Left renal pelvis (tissue), 4 donors: ENCODE data around the gene UNC45B. TPM values are rescaled to one million over a fixed set of nuclear protein-coding genes. Genes with fewer than 3 reads are reported as not detected.
"Not testable (repeated sequence)": the region's sequence is repeated elsewhere in the genome, so short reads cannot be mapped to it uniquely, and the experiment has no call there.

Experiments
- DNase-seq, 4 donors: peaks; one replicate each; pipeline ENCODE4 v3.0.0-alpha.2; 2013; ENCODE audit warnings: low read depth in 4 of 4, low spot score in 3 of 4
- polyA plus RNA-seq, 4 donors: library from polyadenylated mRNA; unstranded; fragments of 120-200 nt; gene quantifications; one replicate each; pipeline ENCODE4 v1.2.1, GENCODE V29; 2013; ENCODE audit not compliant: insufficient read length in 4 of 4

Gene UNC45B
- polyA plus RNA-seq, 4 donors, result 0.04 to 0.27 (median 0.11) TPM

DNA sequence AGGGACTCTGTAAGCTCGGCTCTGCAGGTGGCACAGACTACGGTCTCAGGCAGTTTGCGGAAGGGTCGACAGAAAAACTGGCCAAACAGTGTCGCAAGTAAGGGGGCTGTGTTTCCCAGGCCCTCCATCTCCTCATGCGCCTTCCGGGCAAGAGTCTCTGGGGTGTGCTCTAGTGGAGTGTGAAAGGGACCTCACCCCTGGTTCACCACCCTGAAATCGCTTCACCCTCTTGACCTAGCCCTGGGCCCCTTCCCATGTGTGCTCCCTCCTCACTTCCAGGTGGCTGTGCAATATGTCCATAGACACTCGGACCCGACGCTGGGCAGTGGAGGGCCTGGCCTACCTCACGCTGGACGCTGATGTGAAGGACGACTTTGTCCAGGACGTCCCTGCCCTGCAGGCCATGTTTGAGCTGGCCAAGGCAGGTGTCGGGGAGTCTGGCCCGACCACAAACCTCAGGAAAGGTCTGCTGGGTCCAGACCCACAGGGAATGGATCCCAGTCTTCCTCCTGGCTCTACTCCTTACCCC is 22.3 kb downstream of the UNC45B start:
- DNase-seq, result no peak

DNA sequence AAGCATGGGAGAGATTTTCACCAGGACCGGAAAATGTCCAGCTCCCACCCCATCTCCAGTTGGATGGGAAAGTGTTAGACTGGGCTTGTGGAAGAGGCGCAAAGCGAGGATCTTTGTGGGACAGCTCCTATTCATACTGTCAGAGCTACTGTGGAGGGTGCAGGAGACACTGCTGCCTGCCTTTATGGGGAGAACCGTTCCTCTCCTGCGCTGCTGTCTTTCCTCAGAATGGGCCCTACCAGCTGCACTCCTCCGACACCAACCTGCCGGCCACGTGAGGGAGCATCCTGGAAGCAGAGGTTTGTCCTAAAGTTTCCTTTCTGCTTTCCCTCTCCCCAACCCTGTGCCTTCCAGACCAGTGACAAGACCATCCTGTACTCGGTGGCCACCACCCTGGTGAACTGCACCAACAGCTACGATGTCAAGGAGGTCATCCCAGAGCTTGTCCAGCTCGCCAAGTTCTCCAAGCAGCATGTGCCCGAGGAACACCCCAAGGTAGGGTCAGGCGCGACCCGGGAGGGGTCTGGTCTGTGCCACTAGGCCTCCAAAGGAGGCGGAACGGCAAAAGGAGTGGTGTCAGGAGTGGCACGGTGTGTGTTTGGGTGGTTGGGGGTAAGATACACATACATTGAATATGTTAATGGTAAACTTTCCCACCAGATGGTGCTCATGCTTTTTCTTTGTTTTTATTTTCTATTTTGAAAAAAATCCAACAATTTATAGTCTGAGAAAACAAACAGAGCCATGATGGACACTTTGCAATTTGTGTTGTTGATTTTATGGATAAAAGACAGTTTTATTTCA is 23.6 kb downstream of the UNC45B start:
- no peak for DNase-seq

DNA sequence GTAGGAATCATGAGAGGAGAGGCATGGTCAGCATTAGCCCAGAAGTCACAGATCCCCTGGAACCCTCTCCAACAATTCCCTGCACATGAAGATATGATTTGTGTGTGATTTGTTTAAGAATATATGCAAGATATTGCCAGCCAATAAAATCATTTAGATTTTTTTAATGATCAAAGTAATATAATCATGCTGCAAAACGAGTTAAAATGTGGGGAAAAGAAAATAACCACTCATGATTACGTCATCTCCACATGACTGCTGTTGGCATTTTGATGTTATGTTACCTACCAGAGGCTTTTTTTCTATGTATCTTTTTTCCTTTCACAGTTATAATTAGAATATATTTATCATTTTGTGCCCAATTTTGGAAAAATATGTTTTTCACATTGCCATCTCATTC is 24.2 kb downstream of the UNC45B start:
- DNase-seq, result no peak

DNA sequence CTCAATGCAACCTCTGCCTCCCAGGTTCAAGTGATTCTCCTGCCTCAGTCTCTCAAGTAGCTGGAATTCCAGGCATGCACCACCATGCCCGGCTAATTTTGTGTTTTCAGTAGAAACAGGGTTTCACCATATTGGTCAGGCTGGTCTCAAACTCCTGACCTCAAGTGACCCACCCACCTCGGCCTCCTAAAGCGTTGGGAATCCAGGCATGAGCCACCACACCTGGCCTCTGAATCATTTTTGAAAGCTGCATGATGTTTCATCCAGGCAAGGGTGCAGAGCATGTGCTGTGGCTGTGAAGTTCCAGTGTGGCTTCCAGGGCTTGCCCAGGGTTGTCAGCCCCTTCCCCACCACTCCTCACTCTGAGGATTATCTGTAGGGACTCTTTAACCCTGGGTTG is 24.7 kb downstream of the UNC45B start:
- not testable (repeated sequence) for DNase-seq

DNA sequence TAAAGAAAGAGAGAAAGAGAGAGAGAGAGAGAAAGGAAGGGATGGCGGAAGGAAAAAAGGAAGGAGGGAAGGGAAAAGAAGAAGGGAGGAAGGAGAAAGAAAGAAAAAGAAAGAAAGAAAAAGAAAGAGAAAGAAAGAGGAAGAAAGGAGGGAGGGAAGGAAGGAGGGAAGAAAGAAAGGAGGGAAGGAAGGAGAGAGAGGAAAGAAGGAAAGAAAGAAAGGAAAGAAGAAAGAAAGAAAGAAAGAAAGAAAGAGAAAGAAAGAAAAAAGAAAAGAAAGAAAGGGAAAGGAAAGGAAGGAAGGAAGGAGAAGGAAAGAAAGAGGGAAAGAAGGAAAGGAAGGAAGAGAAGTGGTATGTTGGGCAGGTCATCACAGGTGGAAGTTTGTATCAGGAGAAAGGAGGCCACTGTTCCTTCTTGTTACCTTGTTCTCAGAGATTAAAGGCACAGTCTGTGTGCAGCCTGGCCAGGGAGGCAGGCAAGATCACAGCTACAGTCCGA is 27.3 kb downstream of the UNC45B start:
- no peak for DNase-seq

DNA sequence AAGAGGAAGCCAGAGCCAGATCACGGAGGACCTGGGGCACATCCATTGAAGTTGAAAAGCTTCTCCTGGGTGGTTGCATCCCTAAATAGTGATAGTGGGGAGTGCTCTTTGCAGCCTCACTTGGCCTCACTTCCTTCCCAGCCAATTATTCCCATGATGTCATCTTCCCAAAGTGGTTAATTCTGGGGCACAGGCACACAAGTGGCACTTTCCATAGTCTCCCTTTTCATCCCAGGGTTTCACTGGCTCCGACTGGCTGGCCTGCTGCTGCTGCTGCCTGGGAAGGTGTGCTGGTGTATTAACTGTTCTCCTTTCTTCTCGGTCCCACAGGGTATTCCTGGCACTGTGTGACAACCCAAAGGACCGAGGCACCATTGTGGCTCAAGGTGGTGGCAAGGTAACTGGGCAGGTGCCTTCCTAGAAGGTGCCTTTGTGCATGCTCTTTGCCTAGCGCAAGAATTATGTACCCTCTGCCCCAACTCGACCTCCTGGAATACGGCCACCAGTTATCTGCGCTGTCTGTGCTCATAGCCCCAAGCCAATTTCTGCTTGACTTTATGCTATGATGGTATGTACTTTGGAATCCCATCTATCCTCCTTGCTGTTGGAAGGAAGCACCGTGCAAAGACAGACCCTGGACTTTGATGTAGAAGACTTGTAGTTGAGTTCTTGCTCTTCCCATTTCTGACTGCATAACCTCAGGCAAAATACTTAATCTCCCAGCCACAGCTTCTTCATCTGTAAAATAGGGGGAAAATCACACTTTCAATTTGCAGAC is 28.2 kb downstream of the UNC45B start:
- no peak for DNase-seq

DNA sequence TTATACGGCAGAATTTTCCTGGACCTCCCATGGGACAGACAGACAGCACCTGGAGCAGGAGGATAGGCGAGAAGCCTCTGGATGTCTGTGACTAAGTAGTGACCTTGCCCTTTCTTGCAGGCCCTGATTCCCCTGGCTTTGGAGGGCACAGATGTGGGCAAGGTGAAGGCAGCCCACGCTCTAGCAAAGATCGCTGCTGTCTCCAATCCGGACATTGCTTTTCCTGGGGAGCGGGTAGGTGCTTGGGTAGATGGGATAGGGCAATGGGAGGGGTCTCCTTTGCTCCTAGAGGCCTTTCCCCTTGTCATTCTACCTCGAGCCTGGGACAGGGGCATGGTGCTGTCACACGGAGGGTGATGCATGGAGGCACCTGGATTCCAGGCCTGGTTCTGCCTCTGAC is 29.3 kb downstream of the UNC45B start:
- DNase-seq, result no peak

DNA sequence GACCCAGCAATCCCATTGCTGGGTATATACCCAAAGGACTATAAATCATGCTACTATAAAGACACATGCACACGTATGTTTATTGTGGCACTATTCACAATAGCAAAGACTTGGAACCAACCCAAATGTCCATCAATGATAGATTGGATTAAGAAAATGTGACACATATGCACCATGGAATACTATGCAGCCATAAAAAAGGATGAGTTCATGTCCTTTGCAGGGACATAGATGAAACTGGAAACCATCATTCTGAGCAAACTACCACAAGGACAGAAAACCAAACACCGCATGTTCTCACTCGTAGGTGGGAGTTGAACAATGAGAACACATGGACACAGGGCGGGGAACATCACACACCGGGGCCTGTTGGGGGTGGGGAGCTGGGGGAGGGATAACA is 31.8 kb downstream of the UNC45B start:
- not testable (repeated sequence) for DNase-seq

DNA sequence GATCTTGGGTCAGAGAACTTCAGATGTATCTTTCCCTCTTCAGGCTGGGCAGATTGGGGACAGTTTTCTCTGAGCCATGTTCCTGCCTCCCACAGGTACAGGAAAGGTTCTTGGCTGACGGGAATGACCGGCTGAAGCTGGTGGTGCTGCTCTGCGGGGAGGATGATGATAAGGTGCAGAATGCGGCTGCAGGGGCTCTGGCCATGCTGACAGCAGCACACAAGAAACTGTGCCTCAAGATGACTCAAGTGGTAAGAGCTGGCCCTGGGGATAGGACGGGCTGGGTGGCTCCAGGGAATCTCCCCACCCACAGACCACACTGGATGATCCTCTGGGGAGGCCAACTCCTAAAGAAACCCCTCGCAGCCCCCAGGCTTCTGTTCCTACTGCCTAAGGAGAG is 35.7 kb downstream of the UNC45B start:
- DNase-seq, result no peak

DNA sequence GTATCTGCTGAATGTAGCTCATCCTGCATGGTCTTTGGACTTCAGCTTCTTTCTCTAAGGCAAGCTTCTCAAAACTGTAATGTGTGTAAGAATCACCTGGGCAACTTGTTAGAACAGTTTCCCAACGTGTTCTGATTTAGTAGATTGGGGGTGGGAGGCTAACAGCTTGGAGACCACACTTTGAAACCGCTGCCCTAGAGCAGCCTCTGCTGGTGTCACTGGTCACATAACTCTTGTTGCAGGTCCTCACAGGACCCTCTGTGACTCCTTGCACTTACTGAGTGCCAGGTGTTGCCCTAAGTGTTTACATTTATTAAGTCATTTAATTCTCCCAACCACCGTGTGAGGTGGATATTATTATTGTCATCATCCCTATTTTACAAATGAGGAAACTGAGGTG is 36.7 kb downstream of the UNC45B start:
- DNase-seq, result no peak

DNA sequence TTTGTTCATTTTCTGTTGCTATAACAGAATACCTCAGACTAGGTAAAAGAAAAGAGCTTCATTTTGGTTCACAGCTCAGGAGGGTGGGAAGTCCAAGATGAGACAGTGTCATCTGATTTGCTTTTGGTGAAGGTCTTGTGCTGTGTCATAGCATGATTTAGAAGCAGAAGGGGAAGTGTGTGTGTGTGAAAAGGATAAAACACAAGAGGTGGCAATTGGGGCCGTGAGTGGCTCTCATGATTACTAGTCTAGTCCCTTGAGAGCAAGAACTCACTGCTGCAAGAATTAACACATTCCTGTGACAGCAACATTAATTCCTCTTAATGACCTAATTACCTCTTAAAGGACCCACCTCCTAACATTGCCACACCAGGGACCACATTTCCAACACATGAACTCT is 38.2 kb downstream of the UNC45B start:
- DNase-seq, result no peak

DNA sequence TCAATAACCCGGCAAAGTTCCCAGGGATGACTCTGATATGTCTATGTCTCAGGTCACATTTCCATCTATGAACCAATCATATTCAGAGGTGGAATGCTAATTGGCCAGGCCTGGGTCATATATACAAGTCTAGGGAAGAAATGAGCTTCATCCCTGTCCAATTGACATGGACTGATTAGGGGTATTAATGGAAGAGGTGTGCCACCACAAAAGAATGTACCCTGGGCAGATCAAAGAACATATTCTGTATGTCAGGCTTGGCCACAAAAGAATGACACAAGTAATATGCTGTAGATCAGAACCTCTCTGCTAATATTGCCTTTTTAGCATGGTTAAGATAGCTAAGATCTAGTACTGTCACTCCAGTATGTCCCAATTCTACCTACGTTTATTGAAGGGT is 39.9 kb downstream of the UNC45B start:
- no peak for DNase-seq

DNA sequence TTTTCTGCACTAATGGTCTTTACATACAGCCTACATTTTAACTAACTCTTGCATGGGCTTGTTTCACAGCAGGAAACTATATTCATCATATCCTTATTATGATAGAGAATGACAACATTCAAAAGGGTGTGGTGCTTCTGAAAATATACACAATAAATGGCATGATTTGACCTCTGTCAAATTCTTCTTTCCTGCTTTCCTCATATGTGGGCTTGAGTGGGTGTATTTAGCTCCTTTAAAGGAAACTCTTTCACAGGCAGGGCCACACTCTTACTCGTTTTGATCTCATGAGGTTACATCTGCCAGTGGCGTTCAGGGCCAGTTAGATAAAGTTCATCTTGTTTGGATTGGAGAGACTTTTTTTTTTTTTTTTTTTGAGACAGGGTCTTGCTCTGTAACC is 40.5 kb downstream of the UNC45B start:
- no peak for DNase-seq

DNA sequence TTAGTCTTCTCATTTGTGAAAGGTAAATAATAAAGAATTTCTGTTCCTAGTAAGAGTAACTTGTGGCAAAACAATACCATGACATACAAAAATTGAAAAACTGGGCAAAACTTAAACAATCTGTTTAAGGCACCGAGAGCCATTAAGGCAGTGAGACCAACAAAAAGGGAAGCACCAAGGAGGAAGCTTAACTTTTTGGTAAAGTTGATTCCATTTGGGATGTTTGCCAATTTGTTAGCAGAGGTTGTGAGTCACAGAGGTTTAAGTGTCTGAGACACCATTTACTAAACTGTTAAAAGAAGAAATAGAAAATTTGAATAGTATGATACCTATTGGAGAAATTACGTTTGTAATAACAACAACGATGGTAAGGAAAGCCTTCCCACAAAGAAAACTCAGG is 41.7 kb downstream of the UNC45B start:
- DNase-seq, result no peak

DNA sequence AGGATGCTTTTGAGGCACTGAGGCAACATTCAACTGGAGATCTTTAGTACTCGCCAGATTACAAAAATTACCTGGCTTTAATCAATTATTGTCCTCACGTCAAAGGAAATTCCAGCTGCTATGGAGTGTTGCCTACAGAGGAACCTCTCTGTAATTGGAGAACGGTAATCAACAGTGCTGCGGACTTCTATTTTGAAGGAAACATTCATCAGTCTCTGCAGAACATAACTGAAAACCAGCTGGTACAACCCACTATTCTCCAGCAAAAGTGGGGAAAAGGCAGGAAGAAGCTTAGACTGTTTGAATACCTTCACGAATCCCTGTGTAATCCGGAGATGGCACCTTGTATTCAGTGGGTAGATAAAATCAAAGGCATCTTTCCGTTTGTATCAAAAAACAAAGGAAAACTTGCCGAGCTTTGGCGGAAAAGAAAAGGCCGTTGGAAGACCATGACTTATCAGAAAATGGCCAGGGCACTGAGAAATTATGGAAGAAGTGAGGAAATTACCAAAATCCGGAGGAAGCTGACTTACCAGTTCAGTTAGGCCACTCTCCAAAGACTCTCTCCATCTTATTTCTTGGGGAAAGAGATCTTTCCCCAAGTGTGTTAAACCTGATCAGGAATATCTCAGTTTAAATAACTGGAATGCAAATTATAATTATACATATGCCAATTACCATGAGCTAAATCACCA is 43.5 kb downstream of the UNC45B start:
- no peak for DNase-seq

DNA sequence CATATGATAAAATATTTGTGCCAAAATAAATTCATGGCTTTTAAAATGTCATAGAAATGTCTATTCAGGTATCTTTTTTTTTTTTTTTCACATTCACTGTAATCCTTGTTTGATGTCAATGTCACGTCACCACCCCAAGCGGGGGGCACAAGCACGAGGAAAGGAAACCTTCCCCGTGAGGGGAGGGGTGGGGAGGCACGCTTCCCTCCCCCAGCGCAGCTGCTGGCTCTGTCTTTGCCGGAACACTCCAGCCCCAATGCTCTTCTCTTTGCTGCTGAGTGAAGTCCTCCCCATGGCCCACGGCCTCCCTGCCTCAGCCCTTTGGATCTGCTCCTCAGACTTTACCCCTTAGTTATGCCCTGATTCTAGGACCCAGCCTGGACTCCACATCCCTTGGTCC is 45.1 kb downstream of the UNC45B start:
- DNase-seq, result no peak

DNA sequence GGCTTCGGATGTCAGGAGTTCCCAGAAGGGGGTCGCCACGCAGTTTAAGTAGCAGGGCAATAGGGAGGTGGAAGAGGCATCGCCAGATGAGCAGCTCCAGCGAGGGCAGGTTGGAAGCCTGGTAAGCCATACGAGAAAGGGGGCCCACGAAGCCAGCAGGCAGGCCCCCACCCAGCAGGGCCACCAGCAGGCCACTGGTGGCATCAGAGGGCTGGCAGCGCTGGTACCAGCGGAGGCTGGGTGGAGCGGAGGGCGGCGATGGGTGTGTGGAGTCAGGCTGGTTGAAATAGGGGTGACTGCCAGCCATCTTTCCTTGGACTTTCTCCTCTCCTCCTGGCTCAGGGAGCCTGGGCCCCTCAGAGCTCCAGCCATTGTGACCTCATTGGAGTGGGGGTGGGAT is 46.4 kb downstream of the UNC45B start, which contains the start of gene SLC35G3:
Gene SLC35G3, minus strand, starts transcription at position 393 of the 400 bp plus-strand sequence. Its CDS starts 86 bp downstream, at position 307.
- not testable (repeated sequence) for DNase-seq

DNA sequence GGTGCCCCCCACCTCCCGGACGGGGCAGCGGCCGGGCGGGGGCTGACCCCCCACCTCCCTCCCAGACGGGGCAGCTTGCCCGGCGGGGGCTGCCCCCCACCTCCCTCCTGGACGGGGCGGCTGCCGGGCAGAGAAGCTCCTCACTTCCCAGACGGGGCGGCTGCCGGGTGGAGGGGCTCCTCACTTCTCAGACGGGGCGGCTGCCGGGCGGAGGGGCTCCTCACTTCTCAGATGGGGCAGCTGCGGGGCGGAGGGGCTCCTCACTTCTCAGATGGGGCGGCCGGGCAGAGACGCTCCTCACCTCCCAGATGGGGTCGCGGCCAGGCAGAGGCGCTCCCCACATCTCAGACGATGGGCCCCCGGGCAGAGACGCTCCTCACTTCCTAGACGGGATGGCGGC is 47.4 kb downstream of the UNC45B start:
- not testable (repeated sequence) for DNase-seq

DNA sequence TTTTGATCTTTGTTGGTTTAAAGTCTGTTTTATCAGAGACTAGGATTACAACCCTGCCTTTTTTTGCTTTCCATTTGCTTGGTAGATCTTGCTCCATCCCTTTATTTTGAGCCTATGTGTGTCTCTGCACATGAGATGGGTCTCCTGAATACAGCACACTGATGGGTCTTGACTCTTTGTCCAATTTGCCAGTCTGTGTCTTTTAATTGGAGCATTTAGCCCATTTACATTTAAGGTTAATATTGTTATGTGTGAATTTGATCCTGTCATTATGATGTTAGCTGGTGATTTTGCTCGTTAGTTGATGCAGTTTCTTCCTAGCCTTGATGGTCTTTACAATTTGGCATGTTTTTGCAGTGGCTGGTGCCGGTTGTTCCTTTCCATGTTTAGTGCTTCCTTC is 55.0 kb downstream of the UNC45B start:
- not testable (repeated sequence) for DNase-seq

DNA sequence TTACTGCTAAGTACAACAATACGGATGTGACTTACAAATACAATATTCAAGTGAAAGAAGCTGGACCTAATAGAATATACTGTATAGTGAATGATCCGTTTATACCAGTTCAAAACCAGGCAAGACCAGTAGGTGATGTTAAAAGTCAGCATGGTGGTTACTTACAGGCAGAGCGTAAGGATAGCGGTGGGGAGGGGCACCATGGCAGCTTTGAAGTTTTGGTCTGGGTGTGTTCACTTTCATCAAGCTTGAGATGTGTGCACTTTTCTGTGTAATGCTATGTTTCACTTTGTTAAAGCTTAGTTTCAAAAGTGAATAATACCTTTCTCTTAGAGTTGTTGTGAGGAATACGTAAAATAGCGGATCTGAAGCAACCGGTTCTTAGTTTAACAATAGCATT is 63.1 kb downstream of the UNC45B start:
- DNase-seq, result no peak

DNA sequence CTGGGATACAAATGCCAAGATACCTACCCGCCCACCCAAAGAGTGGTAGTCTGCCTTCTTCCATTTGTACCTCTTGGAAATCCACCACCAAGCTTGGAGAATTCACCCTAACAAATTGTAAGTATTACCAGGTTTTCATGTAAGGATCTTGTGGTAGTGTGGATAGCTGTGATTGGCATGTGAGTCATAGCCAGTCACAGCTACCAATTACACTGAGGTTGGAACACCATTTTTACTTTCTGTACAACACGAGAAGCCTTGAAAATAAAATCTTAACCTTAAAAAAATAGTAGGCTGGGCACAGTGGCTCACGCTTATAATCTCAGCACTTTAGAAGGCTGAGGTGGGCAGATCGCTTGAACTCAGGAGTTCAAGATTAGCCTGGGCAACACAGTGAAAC is 65.1 kb downstream of the UNC45B start:
- DNase-seq, result no peak
